MM.1S (cell line): Measurements from ENCODE around the gene TMEM51.

ENCODE experiments used
- DNase-seq: peaks from one replicate; pipeline ENCODE4 v3.0.0-alpha.2; 2015
- H2AFZ ChIP-seq: fragments of 300-600 bp; sonication (generic); 2 replicates; pipeline ENCODE4 v1.6.0; 2016; ENCODE audit warnings: antibody characterized with exemption, low read length
- H3F3A ChIP-seq: fragments of 300-600 bp; sonication (generic); 2 replicates; pipeline ENCODE4 v1.6.1; 2016; ENCODE audit warnings: mild to moderate bottlenecking, antibody characterized with exemption, low read length, moderate library complexity, mixed read lengths; ENCODE audit not compliant: insufficient read depth
- H3K27ac ChIP-seq: fragments of 300-600 bp; sonication (generic); 2 replicates; pipeline ENCODE4 v1.5.1; 2016; ENCODE audit warnings: mild to moderate bottlenecking, low read length
- H3K27me3 ChIP-seq: fragments of 300-600 bp; sonication (generic); replicated peaks from 2 replicates; pipeline ENCODE4 v1.6.0; 2016; ENCODE audit warnings: low read length; ENCODE audit not compliant: insufficient read depth
- H3K36me3 ChIP-seq: fragments of 300-600 bp; sonication (generic); replicated peaks from 2 replicates; pipeline ENCODE4 v1.6.1; 2016; ENCODE audit warnings: mild to moderate bottlenecking, low read length, mixed read lengths; ENCODE audit not compliant: insufficient read depth
- H3K4me1 ChIP-seq: fragments of 300-600 bp; sonication (generic); 2 replicates; pipeline ENCODE4 v1.6.1; 2016; ENCODE audit warnings: low read length, mixed read lengths
- H3K4me2 ChIP-seq: fragments of 300-600 bp; sonication (generic); 2 replicates; pipeline ENCODE4 v1.6.0; 2016; ENCODE audit warnings: low read depth, low read length
- H3K4me3 ChIP-seq: fragments of 300-600 bp; sonication (generic); 2 replicates; pipeline ENCODE4 v1.5.1; 2016; ENCODE audit warnings: low read length, mixed read lengths
- H3K79me2 ChIP-seq: fragments of 300-600 bp; sonication (generic); 2 replicates; pipeline ENCODE4 v1.6.1; 2016; ENCODE audit warnings: mixed run types, low read length, mixed read lengths
- H3K9ac ChIP-seq: fragments of 300-600 bp; sonication (generic); 2 replicates; pipeline ENCODE4 v1.6.1; 2016; ENCODE audit warnings: low read length, mixed read lengths
- H3K9me2 ChIP-seq: fragments of 300-600 bp; sonication (generic); replicated peaks from 2 replicates; pipeline ENCODE4 v1.6.1; 2016; ENCODE audit warnings: mild to moderate bottlenecking, low read length, mixed read lengths; ENCODE audit not compliant: insufficient read depth
- H3K9me3 ChIP-seq: fragments of 300-600 bp; sonication (generic); replicated peaks from 2 replicates; pipeline ENCODE4 v1.6.1; 2016; ENCODE audit warnings: mild to moderate bottlenecking, low read length, mixed read lengths; ENCODE audit not compliant: insufficient read depth
- H4K20me1 ChIP-seq: fragments of 300-600 bp; sonication (generic); 2 replicates; pipeline ENCODE4 v1.6.1; 2016; ENCODE audit warnings: mild to moderate bottlenecking, low read length, moderate library complexity, mixed read lengths; ENCODE audit not compliant: insufficient read depth
- CTCF ChIP-seq: fragments of 300-600 bp; sonication (generic); IDR thresholded peaks from 2 replicates; pipeline ENCODE4 v1.5.1; 2016; ENCODE audit warnings: antibody characterized with exemption, low read length, mixed read lengths
- EZH2 ChIP-seq: fragments of 300-600 bp; sonication (generic); optimal IDR thresholded peaks from 2 replicates; pipeline ENCODE3; 2017; ENCODE audit warnings: low read depth, mild to moderate bottlenecking, antibody characterized with exemption, low read length, mixed read lengths
- EZH2phosphoT487 ChIP-seq: fragments of 300-600 bp; sonication (generic); IDR thresholded peaks from 2 replicates; pipeline ENCODE4 v1.6.1; 2018; ENCODE audit warnings: antibody characterized with exemption, low read length

Gene TMEM51

GRCh38 chr1:15106608-15107007, 46.9 kb upstream of the TMEM51 start:
- H3K4me3 ChIP-seq = no peak overlapping the region
- TF ChIP-seq EZH2 (no peak), EZH2phosphoT487 (no peak), CTCF (no peak)
- no peak overlapping the region for H2AFZ ChIP-seq
- H4K20me1 ChIP-seq = no peaks in the 10 kb centered on the region
- no peaks in the 10 kb centered on the region for H3K79me2 ChIP-seq
- no peak overlapping the region for H3K27ac ChIP-seq
- no peak for DNase-seq
- no peaks in the 10 kb centered on the region for H3K36me3 ChIP-seq
- H3K27me3 ChIP-seq = no peaks in the 10 kb centered on the region; the same call in 1 of the 2 replicates
- no peaks in the 10 kb centered on the region for H3K9me2 ChIP-seq
- H3K4me1 ChIP-seq = no peaks in the 10 kb centered on the region
- H3F3A ChIP-seq = no peaks in the 10 kb centered on the region
- H3K9me3 ChIP-seq = no peaks in the 10 kb centered on the region
- no peak overlapping the region for H3K9ac ChIP-seq
- no peak overlapping the region for H3K4me2 ChIP-seq

- Histone ChIP-seq H3K4me1 (no peaks in the 10 kb centered on the region), H3K9me3 (no peaks in the 10 kb centered on the region), H3K9me2 (no peaks in the 10 kb centered on the region), H3K27ac (no peak overlapping the region), H3F3A (no peaks in the 10 kb centered on the region), H3K79me2 (no peaks in the 10 kb centered on the region), H3K36me3 (no peaks in the 10 kb centered on the region), H3K4me2 (no peak overlapping the region), H3K27me3 (no peaks in the 10 kb centered on the region; the same call in 1 of the 2 replicates), H4K20me1 (no peaks in the 10 kb centered on the region), H2AFZ (no peak overlapping the region), H3K4me3 (no peak overlapping the region), H3K9ac (no peak overlapping the region)
- no peak for DNase-seq
- TF ChIP-seq EZH2phosphoT487 (no peak), EZH2 (no peak), CTCF (no peak)
Measured at GRCh38 chr1:15107058-15107687, 46.4 kb upstream of the TMEM51 start.

GRCh38 chr1:15107911-15108310, 45.6 kb upstream of the TMEM51 start:
- no peaks in the 10 kb centered on the region for H3F3A ChIP-seq
- H3K4me1 ChIP-seq = no peaks in the 10 kb centered on the region
- H3K4me2 ChIP-seq = no peak overlapping the region
- DNase-seq = no peak
- TF ChIP-seq EZH2phosphoT487 (no peak), CTCF (no peak), EZH2 (no peak)
- no peaks in the 10 kb centered on the region for H4K20me1 ChIP-seq
- no peaks in the 10 kb centered on the region for H3K79me2 ChIP-seq
- no peak overlapping the region for H3K27ac ChIP-seq
- H3K9ac ChIP-seq = no peak overlapping the region
- H3K9me2 ChIP-seq = no peaks in the 10 kb centered on the region
- no peak overlapping the region for H3K4me3 ChIP-seq
- H3K27me3 ChIP-seq = no peaks in the 10 kb centered on the region; the same call in 1 of the 2 replicates
- no peak overlapping the region for H2AFZ ChIP-seq
- H3K9me3 ChIP-seq = no peaks in the 10 kb centered on the region
- no peaks in the 10 kb centered on the region for H3K36me3 ChIP-seq
